Parathyroid adenoma (tissue), 2 donors: Measurements from ENCODE around the gene MRPL16.
"Not testable (repeated sequence)": the region's sequence is repeated elsewhere in the genome, so short reads cannot be mapped to it uniquely, and the experiment has no call there.

Experiments used
- H2AFZ ChIP-seq: fragments of 300-600 bp; sonication (generic); one replicate; pipeline ENCODE4 v1.7.0; 2017; ENCODE audit warnings: antibody characterized with exemption, mild to moderate bottlenecking
- H3K27ac ChIP-seq: fragments of 300-600 bp; sonication (generic); one replicate; pipeline ENCODE4 v1.7.0; 2017
- H3K27me3 ChIP-seq: fragments of 300-600 bp; sonication (generic); one replicate; pipeline ENCODE4 v1.7.0; 2017; ENCODE audit warnings: low read length; ENCODE audit not compliant: control insufficient read depth, insufficient read depth
- H3K36me3 ChIP-seq: fragments of 300-600 bp; sonication (generic); one replicate; pipeline ENCODE4 v1.7.0; 2017; ENCODE audit warnings: low read length; ENCODE audit not compliant: control insufficient read depth, insufficient read depth
- H3K4me1 ChIP-seq: fragments of 300-600 bp; sonication (generic); one replicate; pipeline ENCODE4 v1.7.0; 2017; ENCODE audit warnings: control low read depth
- H3K4me2 ChIP-seq: fragments of 300-600 bp; sonication (generic); one replicate; pipeline ENCODE4 v1.7.0; 2017; ENCODE audit warnings: low read length
- H3K4me3 ChIP-seq: fragments of 300-600 bp; sonication (generic); one replicate; pipeline ENCODE4 v1.7.0; 2017; ENCODE audit warnings: low read depth, low read length
- H3K79me2 ChIP-seq: fragments of 300-600 bp; sonication (generic); one replicate; pipeline ENCODE4 v1.7.0; 2017; ENCODE audit warnings: control low read depth
- H3K9ac ChIP-seq: fragments of 300-600 bp; sonication (generic); one replicate; pipeline ENCODE4 v1.7.0; 2017; ENCODE audit warnings: mild to moderate bottlenecking
- H3K9me3 ChIP-seq: fragments of 300-600 bp; sonication (generic); one replicate; pipeline ENCODE4 v1.7.0; 2017; ENCODE audit warnings: low read length; ENCODE audit not compliant: control insufficient read depth
- CTCF ChIP-seq: fragments of 300-600 bp; sonication (generic); IDR thresholded peaks from one replicate; pipeline ENCODE4 v1.7.0; 2017; ENCODE audit warnings: antibody characterized with exemption, mild to moderate bottlenecking
- donor health status: primary hyperparathyroidism.

Gene MRPL16

GRCh38 chr11:59810189-59810910, at the start of gene MRPL16:
MRPL16 (minus strand) TSS chr11:59810778; CDS start chr11:59810658, 120 bp downstream.
- H3K27ac ChIP-seq = peak within 1 kb of the TSS; percentile 79
- H2AFZ ChIP-seq = peak within 1 kb of the TSS; percentile 96
- no peaks in the 10 kb centered on the region for H3K79me2 ChIP-seq
- no peaks in the 10 kb centered on the region for H3K27me3 ChIP-seq
- H3K4me2 ChIP-seq = peak within 1 kb of the TSS; percentile 80
- H3K9me3 ChIP-seq = no peaks in the 10 kb centered on the region
- peak within 1 kb of the TSS; percentile 46 for H3K9ac ChIP-seq
- TF ChIP-seq CTCF = peak; percentile 18
- H3K36me3 ChIP-seq = no peaks in the 10 kb centered on the region
- H3K4me3 ChIP-seq = peak within 1 kb of the TSS; percentile 84
- H3K4me1 ChIP-seq = no peaks in the 10 kb centered on the region

DNA sequence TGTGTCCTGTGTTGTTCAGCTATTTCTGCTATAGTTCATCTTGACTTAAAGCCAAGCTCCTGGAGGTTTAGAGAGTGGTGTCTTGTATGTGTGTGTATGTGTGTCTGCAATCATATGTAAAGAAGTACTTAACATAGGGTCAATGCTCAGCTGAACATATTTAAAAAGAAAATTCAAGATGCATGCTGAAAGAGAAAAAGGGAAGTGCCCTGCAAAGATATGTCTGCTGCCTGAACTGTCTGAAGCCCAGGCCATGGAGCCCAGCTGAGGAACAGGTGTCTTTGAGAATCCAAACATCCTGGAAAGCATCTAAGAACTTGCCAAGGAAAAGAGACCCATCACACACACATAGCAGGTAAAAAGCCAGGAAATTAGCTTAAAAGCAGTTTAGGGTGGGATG, 49.1 kb upstream of the MRPL16 start:
- H3K9me3 ChIP-seq = no peaks in the 10 kb centered on the region
- H3K4me1 ChIP-seq = no peaks in the 10 kb centered on the region
- no peak overlapping the region for H3K9ac ChIP-seq
- no peak overlapping the region for H3K4me2 ChIP-seq
- H3K27ac ChIP-seq = no peak overlapping the region
- H3K36me3 ChIP-seq = no peaks in the 10 kb centered on the region
- H3K4me3 ChIP-seq = no peak overlapping the region
- no peaks in the 10 kb centered on the region for H3K79me2 ChIP-seq
- no peak overlapping the region for H2AFZ ChIP-seq
- H3K27me3 ChIP-seq = no peaks in the 10 kb centered on the region
- TF ChIP-seq CTCF = no peak

- H3K36me3 ChIP-seq = no peaks in the 10 kb centered on the region
- peak overlapping the region; percentile 1 for H3K4me2 ChIP-seq
- H3K9ac ChIP-seq = no peak overlapping the region
- H3K27me3 ChIP-seq = no peaks in the 10 kb centered on the region
- no peaks in the 10 kb centered on the region for H3K4me1 ChIP-seq
- no peak overlapping the region for H3K27ac ChIP-seq
- no peaks in the 10 kb centered on the region for H3K79me2 ChIP-seq
- no peak for TF ChIP-seq CTCF
- H2AFZ ChIP-seq = no peak overlapping the region
- H3K4me3 ChIP-seq = no peak overlapping the region
- H3K9me3 ChIP-seq = no peaks in the 10 kb centered on the region
Observed at GRCh38 chr11:59857439-59858434, 47.2 kb upstream of the MRPL16 start.

- Histone ChIP-seq H3K9ac (no peak overlapping the region), H3K4me2 (no peak overlapping the region), H3K4me3 (no peak overlapping the region), H3K79me2 (no peaks in the 10 kb centered on the region), H3K27ac (no peak overlapping the region), H3K27me3 (no peaks in the 10 kb centered on the region), H3K4me1 (no peaks in the 10 kb centered on the region), H3K9me3 (no peaks in the 10 kb centered on the region), H2AFZ (no peak overlapping the region), H3K36me3 (no peaks in the 10 kb centered on the region)
- no peak for TF ChIP-seq CTCF
Observed at GRCh38 chr11:59854871-59855270, 44.3 kb upstream of the MRPL16 start.

DNA sequence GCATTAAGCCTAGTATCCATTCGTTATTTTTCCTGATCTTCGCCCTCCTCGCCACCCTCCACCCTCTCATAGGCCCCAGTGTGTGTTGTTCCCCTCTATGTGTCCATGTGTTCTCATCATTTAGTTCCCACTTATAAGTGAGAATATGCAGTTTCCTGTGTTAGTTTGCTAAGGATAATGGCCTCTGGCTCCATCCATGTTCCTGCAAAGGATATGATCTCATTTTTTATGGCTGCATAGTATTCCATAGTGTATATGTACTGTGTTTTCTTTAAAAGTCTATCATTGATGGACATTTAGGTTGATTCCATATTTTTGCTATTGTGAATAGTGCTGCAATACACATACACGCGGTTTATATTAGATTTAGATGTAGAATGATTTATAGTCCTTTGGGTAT, 40.8 kb upstream of the MRPL16 start:
- not testable (repeated sequence) for H3K27ac ChIP-seq, H3K4me2 ChIP-seq, H3K4me3 ChIP-seq, H3K36me3 ChIP-seq, H2AFZ ChIP-seq, H3K27me3 ChIP-seq, H3K79me2 ChIP-seq, H3K9ac ChIP-seq, H3K9me3 ChIP-seq, H3K4me1 ChIP-seq

GRCh38 chr11:59849551-59849950, 39.0 kb upstream of the MRPL16 start:
- not testable (repeated sequence) for H3K4me2 ChIP-seq, H3K4me1 ChIP-seq, H3K4me3 ChIP-seq, H3K36me3 ChIP-seq, H3K27me3 ChIP-seq, H3K27ac ChIP-seq, H2AFZ ChIP-seq, H3K9me3 ChIP-seq, H3K79me2 ChIP-seq, H3K9ac ChIP-seq
